GM12801 (cell line): ENCODE data around the gene MGP.

Experiments used
- CTCF ChIP-seq: IDR thresholded peaks from one replicate; pipeline ENCODE4 v1.5.1; 2011; ENCODE audit warnings: control low read depth; ENCODE audit not compliant: insufficient read length; ENCODE audit errors: extremely low read depth

The MGP gene

GRCh38 chr12:14858513-14858912 is 27.1 kb downstream of the MGP start:
- TF ChIP-seq CTCF, result no peak

GRCh38 chr12:14854586-14855183 is 31.0 kb downstream of the MGP start:
- no peak for TF ChIP-seq CTCF

- TF ChIP-seq CTCF, result no peak
These were observed 31.7 kb downstream of the MGP start for GRCh38 chr12:14853961-14854360.

GRCh38 chr12:14852880-14853279 is 32.8 kb downstream of the MGP start:
- TF ChIP-seq CTCF, result no peak

- no peak for TF ChIP-seq CTCF
These were observed 34.6 kb downstream of the MGP start for GRCh38 chr12:14850929-14851663.

GRCh38 chr12:14849661-14850060 is 36.0 kb downstream of the MGP start:
- TF ChIP-seq CTCF, result no peak

GRCh38 chr12:14846876-14847580 is 38.6 kb downstream of the MGP start:
- no peak for TF ChIP-seq CTCF
